GM21529 (cell line): ENCODE measurements around the gene CAMK4.
"Not testable (repeated sequence)": the region's sequence is repeated elsewhere in the genome, so short reads cannot be mapped to it uniquely, and the experiment has no call there.

Experiments used
- ATAC-seq: cut with Tn5 transposase; IDR thresholded peaks from one replicate; pipeline ENCODE4 v1.9.1; 2021; ENCODE audit not compliant: unreplicated experiment

The CAMK4 gene

DNA sequence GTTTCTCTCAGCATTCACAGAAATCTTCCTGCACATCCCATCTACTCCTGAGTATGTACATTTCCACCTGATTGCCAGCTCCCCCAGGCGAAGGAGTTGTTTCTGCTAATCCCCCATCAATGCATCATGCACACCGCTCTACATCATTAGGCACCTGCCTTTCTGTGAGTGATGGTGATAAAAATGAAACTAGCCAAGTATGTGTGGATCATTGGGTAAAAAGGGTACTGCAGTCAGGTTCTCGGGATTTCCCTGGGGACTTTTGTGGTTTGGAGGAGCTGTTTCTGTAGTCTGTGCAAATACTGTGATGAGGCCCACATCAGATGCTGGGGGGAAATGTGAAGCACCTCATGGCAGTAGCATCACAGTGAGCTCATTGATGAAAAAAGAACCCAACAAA is 30.4 kb downstream of the CAMK4 start:
- ATAC-seq: peak; percentile 78

- ATAC-seq: peak; percentile 5
Measured at GRCh38 chr5:111255169-111255568, 31.0 kb downstream of the CAMK4 start.

GRCh38 chr5:111256128-111256527 is 31.9 kb downstream of the CAMK4 start:
- no peak for ATAC-seq

DNA sequence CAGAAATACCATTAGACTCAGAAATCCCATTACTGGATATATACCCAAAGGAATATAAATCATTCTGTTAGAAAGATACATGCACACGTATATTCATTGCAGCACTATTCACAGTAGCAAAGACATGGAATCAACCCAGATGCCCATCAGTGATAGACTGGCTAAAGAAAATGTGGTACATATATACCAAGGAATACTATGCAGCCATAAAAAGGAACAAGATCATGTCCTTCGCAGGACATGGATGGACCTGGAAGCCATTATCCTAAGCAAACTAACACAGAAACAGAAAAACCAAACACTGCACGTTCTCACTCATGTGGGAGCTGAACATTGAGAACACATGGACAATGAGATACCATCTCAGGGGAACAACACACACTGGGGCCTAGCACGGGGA is 33.4 kb downstream of the CAMK4 start:
- not testable (repeated sequence) for ATAC-seq

DNA sequence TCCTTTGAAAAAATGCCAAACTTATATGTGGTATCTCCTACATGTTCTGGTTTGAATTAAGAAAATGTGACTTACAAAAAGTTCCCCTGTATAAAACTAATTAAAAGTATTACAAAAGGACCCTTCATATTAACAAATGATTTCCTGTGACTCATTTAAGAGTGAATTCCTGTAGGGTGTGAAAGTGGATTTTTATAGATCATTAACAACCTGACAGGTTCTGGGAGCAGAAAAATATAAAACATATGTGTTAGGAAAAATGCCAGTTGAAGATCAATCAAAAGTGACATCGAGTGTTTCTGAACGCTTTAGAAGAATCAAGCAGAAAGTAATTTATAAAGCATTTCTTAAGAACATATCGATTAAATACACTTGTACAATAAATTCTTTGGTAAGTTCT is 35.5 kb downstream of the CAMK4 start:
- ATAC-seq: no peak

- no peak for ATAC-seq
Measured at GRCh38 chr5:111261610-111262009, 37.4 kb downstream of the CAMK4 start.

GRCh38 chr5:111262153-111262552 is 38.0 kb downstream of the CAMK4 start:
- ATAC-seq: no peak

DNA sequence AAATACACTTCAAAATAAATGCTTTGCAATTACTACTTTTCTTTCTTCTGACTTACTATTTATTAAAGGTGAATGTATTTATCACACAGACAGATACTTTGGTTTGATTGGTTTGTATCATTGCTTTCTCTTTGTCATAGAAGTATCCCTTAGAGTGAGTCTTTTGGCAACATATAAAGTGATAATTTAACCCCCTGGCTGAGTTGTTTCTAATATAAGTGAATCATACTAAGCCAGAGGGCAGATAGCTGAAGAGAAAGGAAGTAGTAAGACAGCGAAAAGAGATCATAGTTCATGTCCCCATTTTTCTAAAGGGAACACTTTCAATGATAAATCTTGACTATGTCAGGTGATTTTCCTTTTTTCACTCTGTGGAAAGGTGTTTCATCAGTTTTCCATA is 38.6 kb downstream of the CAMK4 start:
- ATAC-seq: no peak

DNA sequence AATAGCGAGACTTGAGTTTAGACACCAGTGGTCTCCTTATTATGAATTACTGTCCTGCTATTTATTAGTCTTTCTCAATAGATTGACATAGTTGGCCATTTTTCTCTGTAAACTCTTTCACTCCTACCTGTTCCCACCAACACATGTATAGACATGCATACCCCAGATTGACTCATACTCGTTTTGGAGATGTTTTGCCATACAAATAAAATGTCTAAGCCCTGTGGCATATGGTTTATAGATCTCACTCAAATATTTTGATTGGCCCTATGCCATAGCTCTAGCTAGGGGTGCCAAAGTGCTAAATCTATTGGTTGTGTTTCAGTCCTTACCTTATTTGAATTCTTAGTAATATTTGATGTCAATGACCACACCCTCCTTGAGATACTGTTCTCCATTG is 42.3 kb downstream of the CAMK4 start:
- ATAC-seq: no peak

- ATAC-seq: no peak
Measured at GRCh38 chr5:111268300-111268699, 44.1 kb downstream of the CAMK4 start.

- ATAC-seq: no peak
Measured at GRCh38 chr5:111271885-111272284, 47.7 kb downstream of the CAMK4 start.

DNA sequence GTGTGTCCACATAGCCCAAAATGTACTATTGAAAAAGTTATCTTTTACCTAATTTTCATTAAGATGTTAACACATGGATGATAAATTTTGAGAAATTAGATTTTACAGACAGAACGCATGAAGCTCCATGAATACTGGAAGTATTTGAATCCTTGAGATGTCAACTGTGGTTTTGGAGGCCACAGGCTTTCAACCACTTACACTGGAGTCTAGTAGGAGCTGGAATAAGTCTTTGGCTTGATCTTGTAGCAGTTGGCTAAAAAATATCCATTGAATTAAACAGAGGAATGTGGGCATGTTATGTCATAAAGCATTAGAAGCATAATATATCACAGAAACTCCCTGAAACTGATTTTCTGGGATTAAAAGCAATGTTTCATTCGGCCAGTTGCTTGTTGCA is 52.9 kb downstream of the CAMK4 start:
- no peak for ATAC-seq

DNA sequence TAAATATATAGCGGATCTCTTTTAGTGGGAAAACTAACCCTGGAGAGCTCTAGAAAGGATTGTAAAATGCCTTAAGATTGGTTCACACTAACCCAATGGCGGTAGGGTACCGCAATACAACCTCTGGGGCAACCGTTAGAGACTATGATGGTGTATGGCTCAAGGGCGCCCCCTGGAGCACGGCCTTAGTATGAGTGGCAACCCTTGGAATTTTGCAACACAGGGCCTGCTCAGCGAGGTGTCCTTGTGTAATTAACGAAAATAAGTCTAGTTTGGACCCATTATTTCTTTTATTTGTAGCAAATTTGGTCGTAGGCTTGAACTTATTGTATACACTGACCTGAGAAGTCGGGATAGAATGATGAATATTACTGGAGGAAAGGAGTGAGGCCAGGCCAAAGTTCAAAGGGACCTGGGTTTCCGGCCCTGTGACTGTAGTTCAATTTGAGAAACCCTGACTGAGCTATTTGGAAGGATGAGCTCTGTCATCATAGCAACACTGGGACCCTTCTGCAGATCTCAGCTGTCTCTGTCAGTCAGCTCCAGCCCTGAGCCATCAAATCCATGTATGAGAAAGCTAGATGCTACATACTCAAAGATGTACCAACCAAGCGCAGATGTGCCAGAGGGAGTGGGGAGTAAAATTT is 54.8 kb downstream of the CAMK4 start:
- ATAC-seq: peak; percentile 88

GRCh38 chr5:111280282-111280951 is 56.2 kb downstream of the CAMK4 start:
- ATAC-seq: peak; percentile 47

- ATAC-seq: no peak
Measured at GRCh38 chr5:111282798-111283197, 58.6 kb downstream of the CAMK4 start.

- no peak for ATAC-seq
Measured at GRCh38 chr5:111284825-111285224, 60.6 kb downstream of the CAMK4 start.

DNA sequence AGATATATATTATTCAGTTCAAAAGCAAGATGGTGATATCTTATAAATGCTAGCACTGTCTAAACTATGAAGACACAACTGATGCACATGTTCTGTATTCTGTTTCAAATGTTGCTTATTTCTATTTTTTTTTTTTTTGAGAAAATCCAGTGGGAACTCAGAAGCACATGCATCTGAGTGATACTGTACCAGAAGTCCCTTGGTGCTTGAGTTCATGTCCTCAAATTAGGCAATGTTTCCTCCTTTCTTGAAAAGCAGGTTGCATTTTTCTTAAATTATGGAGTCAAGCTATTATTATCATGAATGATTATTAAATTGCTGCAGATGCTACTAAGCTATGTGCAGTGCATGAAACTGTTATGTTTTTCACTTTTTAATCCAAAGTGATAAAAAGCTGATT is 70.4 kb downstream of the CAMK4 start:
- ATAC-seq: no peak

DNA sequence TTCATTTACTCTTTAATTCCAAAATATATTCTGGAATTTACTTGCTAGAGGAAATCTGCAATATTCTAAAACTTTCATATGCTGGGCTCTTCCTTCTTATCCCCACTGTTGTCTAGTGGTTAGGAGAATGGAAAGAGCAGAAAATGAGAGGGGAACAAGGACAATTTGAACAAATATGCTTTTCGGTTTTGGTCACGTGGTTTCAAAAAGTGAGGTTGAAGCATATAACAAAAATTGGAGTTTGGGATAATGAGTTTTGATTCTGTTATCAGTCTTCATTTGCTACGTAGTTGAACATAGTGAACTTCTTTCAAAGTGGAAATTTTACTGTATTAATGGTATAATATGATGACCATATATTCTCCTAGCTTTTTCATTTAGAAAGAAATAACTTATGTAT is 71.5 kb downstream of the CAMK4 start:
- ATAC-seq: no peak

DNA sequence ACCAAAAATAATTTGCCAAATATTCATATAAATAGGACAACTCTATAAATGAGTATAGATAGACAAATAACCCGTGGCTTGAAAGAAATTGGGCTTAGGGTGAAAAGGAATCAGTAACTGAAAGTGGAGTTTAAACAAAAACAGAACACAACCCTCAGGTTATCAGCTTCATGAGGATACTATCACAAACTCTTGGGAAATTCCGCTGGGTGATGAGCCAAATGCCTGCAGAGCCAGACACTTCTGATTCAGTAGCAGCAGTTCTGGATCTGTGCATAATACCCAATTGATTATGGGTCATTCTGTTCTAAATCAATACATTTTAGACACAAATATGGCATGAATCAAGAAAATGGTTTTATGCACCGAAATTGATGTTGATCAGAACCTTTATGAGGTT is 72.4 kb downstream of the CAMK4 start:
- ATAC-seq: no peak

DNA sequence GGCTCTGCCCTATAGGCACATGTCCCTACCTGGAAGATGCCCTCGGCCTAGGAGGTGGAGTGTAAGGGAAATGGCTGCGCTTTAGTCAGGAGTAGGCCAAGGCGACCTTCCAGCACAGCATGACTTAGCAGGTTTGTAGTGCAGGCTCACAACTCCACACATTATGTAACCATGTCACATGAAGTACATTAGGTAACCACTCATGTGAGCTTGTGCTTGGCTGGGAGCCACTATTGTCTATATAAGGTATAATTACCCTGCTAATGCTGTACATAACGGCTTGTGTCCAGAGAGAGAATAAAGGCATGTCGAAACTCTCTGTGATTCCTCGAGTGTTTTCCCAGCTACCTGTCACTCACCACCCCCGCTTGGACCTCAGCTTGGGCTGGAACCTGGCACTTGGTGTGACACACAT is 74.9 kb downstream of the CAMK4 start:
- no peak for ATAC-seq

DNA sequence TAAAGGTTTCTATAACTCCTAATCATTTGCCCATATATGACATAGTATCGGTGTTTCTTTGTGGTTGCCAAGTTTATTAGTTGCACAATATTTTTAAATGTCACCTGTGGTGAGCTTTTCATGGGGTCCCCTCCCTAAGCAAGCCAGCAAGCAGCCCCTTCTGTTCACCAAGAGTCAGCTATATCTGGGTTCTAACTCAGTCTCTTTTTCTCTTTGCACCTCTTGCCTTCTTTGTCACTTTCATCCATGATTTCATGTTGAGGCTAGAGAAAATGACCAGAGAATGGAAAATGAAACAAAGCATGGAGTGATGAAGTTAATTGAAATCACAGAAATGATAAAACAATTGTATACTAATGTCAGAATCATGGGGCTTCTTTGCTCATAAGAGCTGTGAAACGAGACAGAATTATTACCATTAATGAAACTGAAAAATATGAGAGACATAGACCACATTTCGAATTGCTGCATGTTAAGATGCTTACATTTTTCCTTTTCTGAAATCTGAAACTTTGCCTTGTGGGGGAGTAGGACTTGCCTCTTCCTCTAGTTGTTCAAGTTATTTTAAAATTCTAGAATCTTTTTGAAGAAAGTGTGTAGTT is 75.7 kb downstream of the CAMK4 start:
- ATAC-seq: peak; percentile 41

DNA sequence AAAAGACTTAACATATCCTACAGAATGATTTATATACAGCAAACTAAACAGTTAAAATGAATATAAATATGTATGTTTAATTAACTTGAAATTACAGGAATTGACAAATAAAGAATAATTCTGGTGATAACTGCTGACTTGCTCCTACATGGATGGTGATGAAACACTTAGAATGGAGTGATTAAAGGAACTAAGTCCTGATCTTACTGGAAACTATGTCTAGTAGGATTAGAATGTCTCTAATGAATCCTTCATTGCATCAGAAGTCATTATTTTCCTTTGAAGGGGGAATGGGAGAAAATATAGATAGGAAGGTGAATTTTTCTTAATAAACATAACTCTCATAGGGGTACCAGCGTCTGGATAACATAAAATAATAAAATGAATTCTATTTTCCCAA is 77.1 kb downstream of the CAMK4 start:
- no peak for ATAC-seq
